PC-9 (cell line): ENCODE results near the gene RUNX3. TPM values are rescaled to one million over a fixed set of nuclear protein-coding genes. Genes with fewer than 3 reads are reported as not detected.

Experiments used
- BruUV-seq: library from RNA; stranded (reverse); fragments of 400-500 nt; replicated peaks from 2 replicates; lab custom pipeline; 2021; lab: Mats Ljungman, UMichigan
- CTCF ChIA-PET: fragments of 300-600 bp; sonication (Branson Sonifier 250); formaldehyde crosslinking; loops from one replicate; lab custom pipeline; 2022; ENCODE audit warnings: antibody characterized with exemption; lab: Charles Lee
- POLR2A ChIA-PET: fragments of 300-600 bp; sonication (Branson Sonifier 250); formaldehyde crosslinking; loops from one replicate; lab custom pipeline; 2022; ENCODE audit warnings: antibody characterized with exemption; ENCODE audit not compliant: unreplicated experiment; lab: Charles Lee
- DNase-seq, 2 experiments: peaks; one replicate each; pipeline versions ENCODE4 v3.0.0 to v3.0.0-alpha.2; 2015 to 2022; ENCODE audit warnings: mixed read lengths in 1 of 2
- H2AFZ ChIP-seq: fragments of 200-600 bp; sonication (generic); 2 replicates; pipeline ENCODE4 v1.8.1; 2017; ENCODE audit warnings: antibody characterized with exemption
- H3F3A ChIP-seq: fragments of 200-600 bp; sonication (generic); 2 replicates; pipeline ENCODE4 v1.8.1; 2017; ENCODE audit warnings: antibody characterized with exemption, mild to moderate bottlenecking, low read depth; ENCODE audit not compliant: insufficient read depth
- H3K27ac ChIP-seq: fragments of 200-600 bp; sonication (generic); 2 replicates; pipeline ENCODE4 v1.6.1; 2016; ENCODE audit warnings: mixed run types
- H3K27me3 ChIP-seq: fragments of 200-600 bp; sonication (generic); 2 replicates; pipeline ENCODE4 v1.6.1; 2016; ENCODE audit warnings: low read depth, mixed run types; ENCODE audit not compliant: insufficient read depth
- H3K36me3 ChIP-seq: fragments of 200-600 bp; sonication (generic); 2 replicates; pipeline ENCODE4 v1.6.1; 2016; ENCODE audit warnings: low read depth, mixed run types
- H3K4me1 ChIP-seq: fragments of 200-600 bp; sonication (generic); replicated peaks from 2 replicates; pipeline ENCODE4 v1.6.1; 2016; ENCODE audit warnings: mixed run types; ENCODE audit not compliant: insufficient read depth
- H3K4me2 ChIP-seq: fragments of 200-600 bp; sonication (generic); 2 replicates; pipeline ENCODE4 v1.6.1; 2017; ENCODE audit warnings: mixed run types
- H3K4me3 ChIP-seq: fragments of 200-600 bp; sonication (generic); 2 replicates; pipeline ENCODE4 v1.6.1; 2016; ENCODE audit warnings: mixed run types
- H3K79me2 ChIP-seq: fragments of 200-600 bp; sonication (generic); 2 replicates; pipeline ENCODE4 v1.6.1; 2017; ENCODE audit warnings: low read depth, mixed run types
- H3K9me2 ChIP-seq: fragments of 200-600 bp; sonication (generic); 2 replicates; pipeline ENCODE4 v1.8.1; 2017; ENCODE audit warnings: mild to moderate bottlenecking; ENCODE audit not compliant: insufficient read depth
- H3K9me3 ChIP-seq: fragments of 200-600 bp; sonication (generic); 2 replicates; pipeline ENCODE4 v1.8.1; 2016; ENCODE audit warnings: low read depth; ENCODE audit not compliant: insufficient read depth
- H4K20me1 ChIP-seq: fragments of 200-600 bp; sonication (generic); 2 replicates; pipeline ENCODE4 v1.8.1; 2017; ENCODE audit not compliant: insufficient read depth
- CTCF ChIP-seq: fragments of 200-600 bp; sonication (generic); conservative IDR thresholded peaks from 2 replicates; pipeline ENCODE4 v1.6.1; 2017; ENCODE audit warnings: mixed run types, antibody characterized with exemption, mild to moderate bottlenecking, moderate library complexity
- EZH2 ChIP-seq: fragments of 200-600 bp; sonication (generic); IDR thresholded peaks from 2 replicates; pipeline ENCODE4 v1.8.0; 2017; ENCODE audit warnings: antibody characterized with exemption, low read depth
- intact Hi-C: fragments of 100-400 bp; cut with micrococcal nuclease; formaldehyde crosslinking; loops from one replicate; pipeline ENCODE4 v1.10.0; 2022; ENCODE audit not compliant: unreplicated experiment
- total RNA-seq: library from RNA; stranded (reverse); gene quantifications from 2 replicates; pipeline ENCODE4 v1.2.3, GENCODE V29; 2021

The RUNX3 gene
- total RNA-seq, 1 experiment from 2014 or later: not detected

- CTCF ChIA-PET: no interaction called here
- Histone ChIP-seq H3K79me2 (no peaks in the 10 kb centered on the region), H3F3A (no peaks in the 10 kb centered on the region), H3K27me3 (no peaks in the 10 kb centered on the region), H3K4me3 (no peak overlapping the region), H3K4me2 (no peak overlapping the region), H3K9me3 (no peaks in the 10 kb centered on the region), H4K20me1 (no peaks in the 10 kb centered on the region), H3K36me3 (no peaks in the 10 kb centered on the region), H2AFZ (no peak overlapping the region), H3K4me1 (no peaks in the 10 kb centered on the region; the same call in 1 of the 2 replicates), H3K27ac (no peak overlapping the region), H3K9me2 (no peaks in the 10 kb centered on the region)
- POLR2A ChIA-PET: no interaction called here
- intact Hi-C loops: no loop called here
- no peak for DNase-seq
- TF ChIP-seq CTCF (no peak), EZH2 (no peak)
- BruUV-seq: no TSS peak
Observed at GRCh38 chr1:24870551-24871195, 59.4 kb downstream of the RUNX3 start.

GRCh38 chr1:24868016-24868875 lies 61.8 kb downstream of the RUNX3 start:
- Histone ChIP-seq H3F3A (no peaks in the 10 kb centered on the region), H3K4me2 (no peak overlapping the region), H3K4me1 (no peaks in the 10 kb centered on the region; the same call in 1 of the 2 replicates), H4K20me1 (no peaks in the 10 kb centered on the region), H3K9me2 (no peaks in the 10 kb centered on the region), H3K79me2 (no peaks in the 10 kb centered on the region), H2AFZ (no peak overlapping the region), H3K36me3 (no peaks in the 10 kb centered on the region), H3K27ac (no peak overlapping the region), H3K27me3 (no peaks in the 10 kb centered on the region), H3K4me3 (no peak overlapping the region), H3K9me3 (no peaks in the 10 kb centered on the region)
- no peak for DNase-seq
- BruUV-seq: no TSS peak
- intact Hi-C loops: no loop called here
- POLR2A ChIA-PET: no interaction called here
- CTCF ChIA-PET: no interaction called here
- TF ChIP-seq EZH2 (no peak), CTCF (no peak)

- Histone ChIP-seq H4K20me1 (no peaks in the 10 kb centered on the region), H3K4me3 (no peak overlapping the region), H3K9me2 (no peaks in the 10 kb centered on the region), H3K79me2 (no peaks in the 10 kb centered on the region), H3K27me3 (no peaks in the 10 kb centered on the region), H3K9me3 (no peaks in the 10 kb centered on the region), H2AFZ (no peak overlapping the region), H3K36me3 (no peaks in the 10 kb centered on the region), H3F3A (no peaks in the 10 kb centered on the region), H3K4me1 (peaks cover 4% of the 10 kb centered on the region; the same call in 1 of the 2 replicates), H3K27ac (no peak overlapping the region), H3K4me2 (no peak overlapping the region)
- POLR2A ChIA-PET: no interaction called here
- BruUV-seq: no TSS peak
- no peak for TF ChIP-seq EZH2
- TF ChIP-seq CTCF: no peak
- DNase-seq: no peak
- CTCF ChIA-PET: no interaction called here
- intact Hi-C loops: no loop called here
Observed at GRCh38 chr1:24867084-24867870, 62.8 kb downstream of the RUNX3 start.
